Skin of body (tissue), 2 donors: Measurements from ENCODE around the gene RMND5A. TPM values are rescaled to one million over a fixed set of nuclear protein-coding genes. Genes with fewer than 3 reads are reported as not detected.

ENCODE experiments used
- DNase-seq: peaks from one replicate; lab custom pipeline; 2025; lab: John Stamatoyannopoulos, UW
- total RNA-seq: library from RNA; depleted of rRNA; stranded (reverse); fragments of >200 nt; gene quantifications from one replicate; pipeline ENCODE4 v1.2.3, GENCODE V29; 2014

RMND5A gene
- total RNA-seq, 1 donor from 2014 or later = 56.9 TPM

DNA sequence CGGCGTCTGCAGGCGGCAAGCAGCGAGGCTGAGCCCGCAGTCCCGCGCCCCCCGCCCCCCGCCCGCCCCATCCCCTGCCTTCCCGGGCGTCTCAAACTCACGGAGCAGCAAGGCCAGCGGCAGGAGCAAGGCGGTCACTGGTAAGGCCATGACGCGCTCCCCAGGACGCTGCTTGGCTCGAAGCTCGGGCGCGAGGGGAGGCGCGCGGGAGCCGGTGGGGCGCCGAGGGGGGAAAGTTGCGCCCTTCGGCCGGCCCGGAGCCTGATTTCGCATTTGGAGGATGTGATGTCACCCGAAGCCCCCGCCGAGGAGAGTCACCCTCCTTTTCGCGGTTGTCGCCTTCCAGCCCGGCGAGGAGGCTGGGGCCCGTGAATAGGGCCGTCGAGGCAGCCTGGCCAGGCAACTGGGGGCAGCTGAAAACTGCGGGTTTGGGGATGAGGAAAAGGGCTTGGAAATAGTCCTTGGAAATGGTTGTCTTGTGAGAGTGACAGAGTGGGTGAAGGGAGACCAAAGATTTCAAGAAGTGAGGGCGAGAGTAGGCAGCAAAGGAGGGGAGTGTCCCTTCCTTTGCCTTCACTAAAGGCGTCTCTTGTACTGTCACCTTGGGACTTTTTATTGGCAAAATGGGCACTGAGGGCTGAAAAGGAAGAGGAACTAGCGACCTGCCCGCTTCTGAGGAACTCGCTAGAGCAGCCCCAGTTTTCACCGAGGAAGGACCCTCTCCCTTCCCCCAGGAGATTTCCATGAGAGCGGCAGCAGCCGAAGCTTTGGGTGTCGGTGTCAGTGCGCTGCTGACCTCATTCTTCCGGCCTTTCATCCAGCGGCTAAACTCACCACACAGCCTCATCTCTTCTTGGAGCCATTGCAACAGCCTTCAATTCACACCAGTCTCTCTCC, 70.8 kb downstream of the RMND5A start, which contains the start of gene CD8A:
TSS of gene CD8A (minus strand) at position 238 of the 897 bp plus-strand sequence. CDS start at position 150, 88 bp downstream.
- no peak for DNase-seq

DNA sequence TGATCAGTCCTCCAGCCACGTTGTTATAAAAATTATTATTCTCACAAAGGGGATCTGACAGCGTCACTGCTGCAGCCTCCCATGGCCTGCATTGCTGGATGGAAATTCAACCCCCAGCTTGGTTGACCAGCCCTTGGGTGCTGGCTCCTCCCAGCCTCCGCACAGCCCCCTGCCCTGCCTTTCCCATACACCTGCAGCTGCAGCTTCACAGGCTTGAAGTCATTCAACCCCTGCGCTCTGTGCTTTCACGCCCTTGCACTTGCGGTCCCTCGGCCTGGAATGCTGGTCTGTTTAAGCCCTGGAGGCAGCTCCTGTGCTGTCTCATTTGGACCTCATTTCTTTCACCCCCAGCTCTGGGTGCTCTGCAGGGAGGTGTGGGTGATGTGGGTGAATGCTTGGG, 71.5 kb downstream of the RMND5A start:
- DNase-seq = no peak

DNA sequence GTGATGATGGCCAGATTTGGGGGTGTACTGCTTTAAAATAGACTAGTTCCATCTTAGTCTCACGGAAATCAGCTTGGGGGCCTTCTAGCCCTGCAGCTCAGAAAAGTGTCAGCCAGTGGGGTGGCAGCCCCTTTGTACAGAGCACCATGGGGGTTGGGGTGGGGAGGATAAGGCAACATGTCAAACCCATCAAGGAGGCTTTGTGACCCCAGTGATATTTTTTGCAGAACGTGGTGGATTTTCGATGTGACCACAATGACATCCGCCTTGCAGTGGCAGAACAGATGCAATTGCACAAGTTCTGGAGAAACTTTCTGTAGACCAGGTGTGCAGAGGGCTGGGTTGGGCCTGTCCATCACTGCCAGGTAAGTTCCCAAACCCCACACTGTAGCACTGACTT, 73.7 kb downstream of the RMND5A start:
- no peak for DNase-seq

- no peak for DNase-seq
Observed at GRCh38 chr2:86794861-86795260, 74.8 kb downstream of the RMND5A start.

DNA sequence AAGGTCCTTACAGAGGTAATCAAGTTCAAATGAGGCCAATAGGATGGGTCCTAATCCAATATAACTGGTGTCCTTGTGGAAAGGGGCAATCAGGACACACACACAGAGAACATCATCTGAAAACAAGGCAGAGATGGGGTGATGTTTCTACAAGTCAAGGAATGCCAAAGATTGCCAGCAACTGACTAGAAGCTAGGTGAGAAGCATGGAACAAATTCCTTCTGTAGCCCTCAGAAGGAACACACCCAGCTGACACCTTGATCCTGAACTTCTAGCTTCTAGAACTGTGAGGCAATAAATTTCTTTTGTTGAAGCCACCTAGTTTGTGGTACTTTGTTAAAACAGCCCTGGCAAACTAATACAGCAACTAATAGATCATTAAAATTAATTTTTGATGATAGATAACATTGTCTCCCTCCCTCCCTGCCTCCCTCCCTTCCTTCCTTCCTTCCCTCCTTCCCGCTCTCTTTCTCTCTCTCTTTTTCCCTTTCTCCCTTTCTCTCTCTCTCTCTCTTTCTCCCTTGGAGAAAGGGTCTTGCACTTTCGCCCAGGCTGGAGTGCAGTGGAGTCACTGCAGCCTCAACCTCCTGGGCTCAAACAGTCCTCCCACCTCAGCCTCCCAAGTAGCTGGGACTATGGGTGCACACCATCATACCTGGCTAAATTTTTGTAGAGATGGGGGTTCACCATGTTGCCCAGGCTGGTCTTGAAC, 80.9 kb downstream of the RMND5A start:
- DNase-seq = no peak

DNA sequence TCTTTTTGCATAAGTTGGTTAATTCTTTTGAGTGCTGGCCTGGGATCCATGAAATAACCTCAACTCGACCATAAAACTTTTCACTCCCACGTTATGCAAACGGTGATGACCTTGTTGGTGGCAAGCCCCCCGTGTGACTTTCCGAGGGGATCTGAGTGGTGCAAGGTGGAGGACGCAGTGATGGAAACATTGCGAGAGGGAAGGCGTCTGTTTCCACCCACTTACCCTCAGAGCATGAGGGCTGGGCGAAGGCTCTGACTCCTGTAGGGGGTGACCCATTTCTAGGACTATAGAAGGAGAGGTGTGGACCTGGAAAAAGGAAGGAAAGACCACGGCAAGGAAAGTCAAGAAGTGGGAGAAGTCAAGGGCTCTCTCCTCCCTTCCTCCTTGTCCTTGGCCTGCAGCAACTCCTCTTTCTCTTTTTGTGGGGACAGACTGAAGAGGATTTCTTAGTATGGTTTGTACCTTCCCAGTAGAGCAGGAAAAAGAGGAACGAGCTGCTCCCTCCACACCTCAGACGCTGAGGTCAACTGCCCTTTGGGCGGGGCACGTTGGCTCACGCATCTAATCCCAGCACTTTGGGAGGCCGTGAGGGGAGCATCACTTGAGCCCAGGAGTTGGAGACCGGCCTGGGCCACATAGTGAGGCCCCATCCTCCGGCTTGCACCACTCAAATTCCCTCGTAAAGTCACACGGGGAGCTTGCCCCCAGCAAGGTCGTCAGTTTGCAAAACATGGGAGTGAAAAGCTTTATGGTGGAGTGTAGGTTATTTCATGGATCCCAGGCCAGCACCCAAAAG, 86.2 kb downstream of the RMND5A start:
- DNase-seq = no peak

GRCh38 chr2:86807133-86807467, 87.0 kb downstream of the RMND5A start:
- no peak for DNase-seq

GRCh38 chr2:86807468-86808275, 87.6 kb downstream of the RMND5A start:
- DNase-seq = peak; percentile 15

DNA sequence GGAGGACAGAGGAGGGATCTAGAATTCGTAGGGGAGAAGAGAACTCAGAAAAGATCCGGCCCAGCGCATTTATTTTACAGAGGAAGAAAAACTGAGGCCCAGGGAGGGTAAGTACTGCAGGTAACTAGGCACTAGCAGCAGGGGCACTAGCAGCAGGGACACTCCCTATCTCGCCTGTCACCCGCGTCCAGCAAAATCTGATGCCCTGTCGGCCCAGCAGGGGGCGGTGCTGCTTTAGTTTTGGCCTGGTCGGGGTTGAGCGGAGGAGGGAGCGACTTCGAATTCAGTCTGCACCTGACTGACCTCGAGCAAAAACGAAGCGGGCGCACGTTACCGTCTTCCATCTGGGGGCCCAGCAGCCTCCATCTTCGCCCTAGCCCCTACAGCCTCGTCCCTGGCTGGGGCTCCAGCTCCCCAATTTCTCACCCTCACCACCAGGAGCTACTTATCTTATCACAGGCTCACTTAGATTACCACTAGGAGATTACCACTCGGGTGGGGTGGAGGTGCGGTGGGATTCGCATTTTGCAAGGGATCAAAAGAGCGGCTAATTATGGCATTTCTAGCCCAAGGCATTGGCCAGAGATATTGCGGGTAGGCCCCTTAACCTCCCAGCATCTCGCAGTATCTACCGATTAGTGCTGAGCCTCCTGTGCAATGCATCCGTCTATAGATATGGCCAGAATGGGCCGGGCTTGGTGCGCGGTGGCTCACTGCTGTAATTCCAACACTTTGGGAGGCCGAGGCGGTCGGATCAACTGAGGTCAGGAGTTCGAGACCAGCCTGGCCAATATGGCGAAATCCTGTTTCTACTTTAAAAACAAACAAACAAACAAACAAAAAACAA, 88.4 kb downstream of the RMND5A start:
- peak; percentile 73 for DNase-seq

DNA sequence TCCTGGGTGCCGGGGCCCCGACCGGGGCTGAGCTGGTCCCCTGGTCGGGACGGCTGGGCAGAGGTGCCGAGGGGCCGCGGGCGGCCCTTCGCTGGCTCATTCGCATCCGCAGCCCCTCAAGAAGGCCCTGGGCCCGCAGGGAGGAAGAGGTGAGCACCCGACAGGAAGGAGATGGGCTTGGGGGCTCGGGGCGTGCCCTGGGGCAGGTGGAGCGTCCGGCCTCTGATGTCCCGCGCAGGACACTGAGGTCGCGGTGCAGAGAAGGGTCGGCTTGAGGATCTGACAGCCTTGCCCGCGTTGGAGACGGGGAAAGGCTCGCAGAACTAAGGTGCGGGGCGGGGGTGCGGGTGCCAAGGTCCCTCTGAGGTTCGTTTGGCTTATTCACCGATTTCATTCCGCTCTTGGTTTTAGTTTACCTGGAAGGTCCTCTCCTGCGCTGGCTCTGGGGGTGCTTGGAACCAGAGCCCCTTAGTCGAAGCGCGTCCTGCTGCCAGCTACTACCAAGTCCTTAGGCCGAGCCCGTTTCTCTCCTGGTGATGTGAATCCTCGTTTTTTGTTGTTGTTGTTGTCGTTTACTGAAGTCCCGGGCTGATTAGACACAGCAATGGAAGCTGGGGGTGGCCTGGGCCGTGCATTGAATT, 89.5 kb downstream of the RMND5A start:
- no peak for DNase-seq

GRCh38 chr2:86815611-86816010, 95.5 kb downstream of the RMND5A start:
- DNase-seq = no peak

- DNase-seq = no peak
Observed at GRCh38 chr2:86818114-86818801, 98.2 kb downstream of the RMND5A start.

- no peak for DNase-seq
Observed at GRCh38 chr2:86818957-86819356, 98.9 kb downstream of the RMND5A start.

DNA sequence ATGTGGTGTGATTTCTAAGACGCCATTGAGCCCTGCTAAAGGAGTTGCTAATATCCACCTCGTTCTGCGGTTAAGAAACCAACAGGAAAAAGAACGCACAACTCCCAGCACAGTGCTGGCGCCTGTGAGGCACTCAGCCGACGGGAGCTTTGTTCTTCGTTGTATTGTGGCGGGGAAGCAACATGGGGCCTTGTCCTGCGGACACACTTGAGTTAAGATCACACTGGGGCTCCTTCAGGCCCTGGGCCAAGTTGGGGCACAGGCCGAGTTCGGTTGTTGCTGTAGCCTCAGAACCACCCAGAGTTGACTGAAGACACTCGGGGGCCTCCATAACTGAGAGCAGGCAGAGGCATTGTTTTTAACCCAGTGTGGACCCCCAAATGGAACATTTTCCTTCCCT, 101.2 kb downstream of the RMND5A start:
- no peak for DNase-seq

- DNase-seq = no peak
Observed at GRCh38 chr2:86821842-86822241, 101.8 kb downstream of the RMND5A start.

DNA sequence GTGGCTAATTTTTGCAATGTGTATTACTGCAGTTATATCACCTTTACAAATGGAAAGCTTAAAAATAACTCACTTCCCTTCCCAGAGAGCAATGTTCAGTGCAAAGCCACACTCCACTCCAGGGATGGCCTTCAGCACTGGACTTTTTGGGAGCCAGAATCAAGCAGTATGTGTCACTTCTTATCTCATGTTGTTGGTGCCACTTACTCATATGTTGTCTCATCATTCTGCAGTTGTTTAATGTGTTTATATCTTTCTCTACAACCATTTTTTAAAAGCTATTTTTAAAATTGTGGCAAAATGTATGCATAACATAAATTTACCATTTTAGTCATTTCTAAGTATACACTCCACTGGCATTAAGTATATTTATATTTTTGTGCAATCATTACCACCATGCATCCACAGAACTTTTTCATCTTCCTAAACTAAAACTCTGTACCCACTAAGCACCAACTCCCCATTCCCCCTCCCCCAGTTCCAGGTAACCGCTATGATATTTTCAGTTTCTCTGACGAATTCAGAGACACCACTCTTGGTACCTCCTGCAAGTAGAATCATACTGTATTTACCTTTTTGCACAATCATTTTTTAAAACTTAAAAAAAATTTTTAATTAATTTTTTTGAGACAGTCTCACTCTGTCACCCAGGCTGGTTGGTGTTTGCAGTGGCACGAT, 102.7 kb downstream of the RMND5A start:
- no peak for DNase-seq

DNA sequence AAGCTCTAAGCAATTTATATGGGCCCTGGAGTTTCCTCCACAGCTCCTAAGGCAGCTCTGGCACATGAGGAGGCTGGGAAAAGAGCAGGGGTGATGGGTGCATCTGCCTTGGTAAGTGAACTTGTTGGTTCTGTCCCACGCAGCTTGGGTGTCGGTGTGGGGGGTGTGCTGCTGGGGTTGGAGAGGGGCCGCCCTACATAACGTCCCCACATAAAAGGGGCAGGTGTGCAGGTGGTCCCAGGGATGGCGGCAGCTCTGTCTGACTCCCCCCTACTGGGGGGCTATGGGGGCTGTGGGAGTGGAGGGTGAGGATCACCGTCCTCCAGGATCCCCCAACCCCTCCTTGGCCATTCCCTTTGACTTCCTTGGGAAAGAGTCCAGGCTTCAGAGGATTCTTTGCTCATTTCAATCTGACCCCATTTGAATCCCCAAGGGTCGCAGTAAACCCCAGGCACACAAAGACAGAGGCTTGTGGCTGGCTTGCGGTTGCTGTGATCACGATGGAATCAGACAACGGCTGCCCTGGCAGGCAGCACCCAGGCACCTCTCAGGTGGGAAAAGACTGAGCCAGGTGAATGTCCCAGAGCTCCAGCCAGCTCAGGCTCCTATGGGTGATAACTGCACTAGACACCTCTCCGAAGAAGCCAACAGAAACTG, 105.1 kb downstream of the RMND5A start:
- DNase-seq = no peak
